NCI-H1417 (cell line): ENCODE data around the gene ATP8B3.

Experiments used
- DNase-seq, 3 experiments: peaks; one replicate each; lab custom pipeline; 2025; lab: John Stamatoyannopoulos, UW

ATP8B3 gene

DNA sequence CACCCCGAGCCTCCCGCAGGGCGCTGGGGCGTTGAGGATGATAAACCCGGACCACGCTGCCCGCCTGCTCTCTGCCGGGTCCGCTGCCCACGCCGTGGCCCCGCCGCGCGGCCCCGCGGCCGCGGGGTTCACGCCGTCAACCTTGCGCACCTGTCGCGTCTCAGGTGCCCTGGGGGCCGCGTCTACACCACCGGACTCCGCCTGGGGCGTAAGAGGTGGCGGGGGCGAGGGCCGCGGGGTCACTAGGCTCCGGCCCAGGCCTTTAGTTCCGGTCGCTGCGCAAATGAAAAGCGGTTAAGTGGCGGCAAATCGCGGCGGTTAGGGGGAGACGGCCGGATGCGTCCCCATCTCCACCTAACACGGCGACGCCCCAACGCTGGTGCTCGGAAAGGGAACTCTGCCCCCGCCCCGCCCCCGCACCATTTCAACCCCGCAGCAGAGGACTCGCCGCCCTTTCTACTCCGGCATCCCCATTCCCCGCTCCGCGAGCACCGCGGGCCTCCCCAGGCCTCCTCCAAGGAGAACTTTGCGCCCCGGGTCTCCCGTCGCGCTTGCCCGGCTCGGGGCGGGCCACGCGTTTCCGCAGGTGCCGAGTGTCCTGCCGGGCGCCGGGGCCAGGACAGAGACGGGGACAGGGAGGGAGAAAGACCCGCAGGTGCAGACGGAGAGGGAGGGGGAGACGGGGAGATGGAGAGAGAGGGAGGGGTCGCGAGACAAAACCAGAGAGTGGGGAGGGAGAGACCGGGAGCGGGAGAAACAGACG lies 54.4 kb downstream of the ATP8B3 start:
- DNase-seq = no peak

DNA sequence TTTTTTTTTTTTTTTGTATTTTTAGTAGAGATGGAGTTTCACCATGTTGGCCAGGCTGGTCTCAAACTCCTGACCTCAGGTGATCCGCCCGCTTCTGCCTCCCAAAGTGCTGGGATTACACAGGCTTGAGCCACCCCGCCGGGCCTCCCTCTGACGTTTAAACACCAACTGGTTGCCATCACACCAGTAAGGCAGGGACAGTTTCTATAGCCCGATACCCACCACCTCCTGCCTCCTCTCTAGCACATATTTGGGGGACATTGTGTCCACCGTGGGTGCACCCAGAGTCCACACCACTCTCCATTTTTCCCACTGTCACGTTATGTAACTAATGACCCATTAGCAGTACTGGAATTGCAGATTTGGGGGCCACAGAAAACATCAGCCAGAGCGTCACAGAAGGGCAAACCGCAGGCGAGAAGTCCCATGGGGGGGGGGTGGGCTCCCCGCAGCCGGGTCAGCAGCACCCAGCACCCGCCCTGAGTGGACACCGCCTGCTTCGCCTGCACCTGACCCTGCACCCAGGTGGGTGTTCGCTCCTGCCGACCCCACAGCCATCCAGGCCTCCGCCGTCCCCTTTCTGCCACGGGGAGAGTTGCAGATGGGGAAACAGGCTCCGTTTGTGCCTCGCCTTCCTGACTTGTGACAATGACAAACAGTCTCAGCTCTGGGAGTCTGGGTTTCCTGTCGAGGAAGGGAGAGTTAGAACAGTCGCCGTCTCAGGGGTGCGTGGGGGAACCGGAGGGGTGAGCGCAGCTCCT lies 55.2 kb downstream of the ATP8B3 start:
- DNase-seq = peak in 1 of 3 experiments; percentile 12

DNA sequence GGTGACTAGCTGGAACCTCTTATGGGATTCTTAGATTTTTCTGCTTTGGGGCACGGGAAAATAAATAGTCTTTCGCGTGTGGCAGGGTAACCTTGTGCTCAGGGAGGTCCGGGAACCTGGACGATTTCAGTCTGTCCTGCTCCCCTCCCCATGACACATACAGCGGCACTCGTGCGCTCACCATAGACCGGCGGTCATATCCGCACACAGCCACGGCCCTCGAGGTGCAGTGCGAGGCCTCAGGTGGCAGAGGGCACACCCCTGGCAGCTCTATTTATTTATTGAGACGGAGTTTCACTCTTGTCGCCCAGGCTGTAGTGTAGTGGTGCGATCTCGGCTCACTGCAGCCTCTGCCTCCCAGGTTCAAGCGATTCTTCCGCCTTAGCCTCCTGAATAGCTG lies 55.8 kb downstream of the ATP8B3 start:
- DNase-seq = no peak

DNA sequence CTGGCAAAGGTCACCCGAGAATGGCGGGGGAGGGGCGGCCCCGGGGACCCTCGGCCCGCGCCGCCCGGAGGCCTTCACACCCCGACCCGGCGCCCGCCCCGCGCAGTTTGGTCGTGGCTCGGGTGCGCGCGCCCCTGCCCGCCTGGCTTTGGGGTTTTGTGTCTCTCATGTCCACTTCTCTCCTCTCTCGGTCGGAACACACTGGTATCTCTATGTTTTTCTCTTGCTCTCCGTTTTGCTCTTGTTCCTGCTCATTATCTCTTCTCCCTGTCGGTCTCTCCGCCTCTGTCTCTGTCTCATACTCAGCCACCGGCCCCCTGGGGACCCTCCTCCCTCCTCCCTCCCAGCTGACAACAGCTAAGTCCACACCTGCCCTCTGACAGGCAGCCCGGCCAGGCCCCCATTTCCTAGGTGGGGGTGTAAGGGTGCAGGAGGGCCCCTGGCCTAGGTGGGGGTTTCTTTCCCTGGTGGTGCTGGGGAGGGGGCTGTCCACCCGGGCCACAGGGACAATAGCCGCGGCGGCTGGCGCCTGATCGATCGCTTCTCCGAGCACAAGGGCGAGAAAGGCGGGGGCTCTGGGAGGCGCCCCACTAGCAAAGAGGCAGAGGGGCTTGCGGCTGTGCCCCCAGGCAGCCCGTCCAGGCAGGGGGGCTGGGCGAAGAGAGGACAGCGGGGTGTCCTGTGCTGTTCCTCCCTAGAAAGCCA lies 56.5 kb downstream of the ATP8B3 start:
- DNase-seq = peak in 1 of 3 experiments; percentile 14

DNA sequence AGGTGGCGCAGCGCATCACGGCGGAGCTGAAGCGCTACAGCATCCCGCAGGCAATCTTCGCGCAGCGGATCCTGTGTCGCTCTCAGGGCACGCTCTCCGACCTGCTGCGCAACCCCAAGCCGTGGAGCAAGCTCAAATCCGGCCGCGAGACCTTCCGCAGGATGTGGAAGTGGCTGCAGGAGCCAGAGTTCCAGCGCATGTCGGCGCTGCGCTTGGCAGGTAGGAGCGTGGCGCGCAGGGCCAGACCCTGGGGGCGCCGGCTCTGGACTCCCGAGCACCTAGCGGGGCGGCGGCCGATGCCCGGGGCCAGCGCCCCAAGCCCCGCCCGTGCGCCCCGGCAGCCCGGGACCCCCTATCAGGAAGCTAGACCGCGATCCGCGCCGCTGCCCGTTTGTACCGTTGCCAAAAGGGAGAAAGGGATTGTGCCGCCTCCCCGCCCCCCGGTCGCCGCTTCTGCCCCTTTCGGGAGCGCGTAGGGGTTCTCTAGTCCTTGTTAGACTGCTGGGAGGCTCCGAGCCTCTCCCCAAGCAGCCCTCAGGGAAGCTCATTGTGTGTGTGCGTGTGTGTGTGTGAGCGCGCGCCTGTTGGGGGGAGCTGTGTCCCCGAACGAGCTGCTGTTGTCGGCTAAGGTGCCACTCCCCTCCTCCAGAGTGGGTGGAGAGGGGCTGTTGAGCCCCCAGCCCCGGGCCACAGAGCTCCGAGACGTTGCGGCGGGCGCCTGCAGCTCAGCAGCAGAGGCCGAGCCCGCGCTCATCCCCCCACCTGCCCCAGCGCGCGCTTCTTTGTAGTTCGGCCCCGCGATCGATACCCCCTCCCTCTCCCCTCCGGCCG lies 57.2 kb downstream of the ATP8B3 start:
- DNase-seq = peak in 1 of 3 experiments; percentile 22

DNA sequence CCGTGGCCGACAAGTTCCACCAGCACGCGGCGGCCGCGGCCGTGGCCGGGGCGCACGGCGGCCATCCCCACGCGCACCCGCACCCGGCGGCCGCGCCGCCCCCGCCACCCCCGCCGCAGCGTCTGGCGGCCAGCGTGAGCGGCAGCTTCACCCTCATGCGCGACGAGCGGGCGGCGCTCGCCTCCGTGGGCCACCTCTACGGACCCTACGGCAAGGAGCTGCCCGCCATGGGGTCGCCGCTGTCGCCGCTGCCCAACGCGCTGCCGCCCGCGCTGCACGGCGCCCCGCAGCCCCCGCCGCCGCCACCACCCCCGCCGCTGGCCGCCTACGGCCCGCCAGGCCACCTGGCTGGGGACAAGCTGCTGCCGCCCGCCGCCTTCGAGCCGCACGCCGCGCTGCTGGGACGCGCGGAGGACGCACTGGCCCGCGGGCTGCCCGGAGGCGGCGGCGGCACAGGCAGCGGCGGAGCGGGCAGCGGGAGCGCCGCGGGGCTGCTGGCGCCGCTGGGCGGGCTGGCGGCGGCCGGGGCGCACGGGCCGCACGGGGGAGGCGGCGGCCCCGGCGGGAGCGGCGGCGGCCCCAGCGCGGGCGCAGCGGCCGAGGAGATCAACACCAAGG lies 57.9 kb downstream of the ATP8B3 start:
- no peak for DNase-seq

DNA sequence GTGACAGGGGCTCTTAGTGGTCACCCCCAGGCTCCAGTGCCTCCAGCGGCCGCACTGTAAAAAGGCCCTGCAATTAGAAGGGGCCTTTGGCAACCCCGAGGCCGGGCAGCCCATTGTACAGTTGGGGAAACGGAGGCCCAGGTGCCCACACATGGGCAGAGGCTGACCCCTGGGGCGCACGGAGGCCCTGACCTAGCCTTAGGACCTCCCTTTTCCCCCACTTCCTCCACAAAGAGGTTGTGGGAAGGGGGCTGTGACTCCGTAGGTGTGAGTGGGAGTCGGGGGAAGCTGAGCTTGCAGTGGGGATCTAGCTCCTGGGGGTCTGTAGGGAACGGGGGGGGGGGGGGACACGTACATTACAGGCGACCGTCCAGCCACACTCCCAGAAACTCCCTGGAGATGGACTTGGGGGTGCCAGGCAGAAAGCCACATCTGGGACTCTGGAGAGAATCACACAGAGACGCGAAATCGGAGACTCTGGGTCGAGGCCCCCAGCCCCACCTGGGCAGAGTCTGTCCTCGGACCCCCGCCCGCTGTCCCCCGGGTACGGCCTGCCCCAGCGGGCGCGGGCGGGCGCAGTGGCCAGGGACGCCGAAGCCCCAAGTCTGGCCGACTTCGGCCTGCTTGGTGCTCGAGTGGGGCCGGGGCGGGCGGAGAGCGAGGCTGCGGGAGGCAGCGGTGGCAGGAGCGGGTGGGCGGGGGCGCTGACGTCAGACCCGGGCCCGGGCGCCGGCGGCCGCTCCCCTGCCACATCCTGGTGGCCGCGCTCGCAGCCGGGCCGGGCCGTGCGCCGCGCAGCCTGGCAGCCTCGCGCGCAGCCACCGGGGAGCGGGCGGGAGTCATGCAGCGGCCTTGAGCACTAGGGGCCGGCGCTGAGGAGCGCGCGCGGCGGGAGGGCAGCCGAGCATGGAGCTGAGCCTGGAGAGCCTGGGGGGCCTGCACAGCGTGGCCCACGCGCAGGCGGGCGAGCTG lies 59.0 kb downstream of the ATP8B3 start, which contains the start of gene ONECUT3:
TSS of gene ONECUT3 (plus strand) at position 750 of the 972 bp plus-strand sequence. CDS start at position 907, 157 bp downstream.
- DNase-seq = peak in 1 of 3 experiments; percentile 14

DNA sequence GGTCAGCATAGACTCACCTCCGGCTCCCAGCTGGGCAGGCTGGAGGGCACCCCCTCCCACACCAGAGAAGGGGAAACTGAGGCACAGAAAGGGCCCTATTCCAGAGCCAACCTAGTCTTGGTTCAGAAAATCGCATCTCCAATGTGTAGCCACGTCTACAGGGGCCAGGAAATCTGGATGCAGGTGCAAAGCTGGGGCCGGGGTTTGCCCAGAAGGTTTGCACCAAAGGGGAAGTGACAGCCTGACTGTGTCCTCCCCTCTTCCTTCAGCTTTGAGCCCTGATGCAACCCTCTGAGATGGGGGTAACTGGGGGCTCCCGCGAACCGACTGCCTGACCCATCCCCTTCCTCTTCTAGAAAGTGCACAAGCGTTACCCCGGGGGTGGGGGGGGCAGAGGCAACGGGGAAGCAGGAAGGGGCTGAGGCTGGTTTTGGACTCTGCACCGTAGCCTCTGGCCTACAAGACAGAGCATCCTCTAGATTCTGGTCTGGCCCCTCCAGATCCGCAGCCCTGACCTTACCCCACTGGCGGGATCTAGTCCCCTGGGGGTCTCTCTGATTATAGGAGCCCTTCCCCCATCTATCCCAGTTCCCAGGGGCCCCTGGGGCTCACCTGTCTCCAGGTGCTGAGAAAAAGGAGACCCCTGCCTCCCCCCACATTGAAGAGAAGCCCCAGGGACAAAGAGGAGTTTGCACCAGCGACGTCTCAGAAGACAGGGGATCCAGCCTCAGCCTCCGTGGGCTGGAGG lies 59.9 kb downstream of the ATP8B3 start:
- no peak for DNase-seq

DNA sequence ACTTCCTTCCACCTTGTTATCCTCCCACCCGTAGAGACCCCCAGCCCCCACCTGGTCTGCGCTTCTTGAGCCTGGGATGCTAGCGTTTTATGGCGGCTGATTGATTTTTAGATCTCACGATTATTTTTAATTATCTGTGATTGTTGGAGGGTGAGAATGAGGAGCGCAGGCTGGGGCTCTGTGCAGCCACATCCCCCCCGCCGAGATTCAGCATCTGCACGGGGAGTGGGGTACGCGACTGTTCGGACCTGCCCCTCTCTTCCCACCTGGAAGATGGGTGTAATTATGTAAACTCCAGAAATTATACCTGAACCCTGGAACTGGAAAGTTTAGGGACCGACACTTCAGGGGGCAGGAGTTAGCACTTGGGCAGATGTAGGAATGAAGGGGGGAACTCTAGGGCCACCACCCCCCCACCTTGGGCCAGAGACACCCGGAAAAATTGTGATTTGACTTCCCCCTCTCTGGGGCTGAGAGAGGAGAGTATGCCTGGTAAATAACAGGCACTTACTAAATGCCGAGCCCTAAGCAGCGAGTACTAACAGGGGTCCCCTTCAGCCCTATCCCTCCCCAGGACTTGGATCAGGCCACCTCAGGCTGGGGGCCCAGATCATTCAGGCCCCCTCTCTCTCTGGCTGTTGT lies 60.6 kb downstream of the ATP8B3 start:
- DNase-seq = no peak

DNA sequence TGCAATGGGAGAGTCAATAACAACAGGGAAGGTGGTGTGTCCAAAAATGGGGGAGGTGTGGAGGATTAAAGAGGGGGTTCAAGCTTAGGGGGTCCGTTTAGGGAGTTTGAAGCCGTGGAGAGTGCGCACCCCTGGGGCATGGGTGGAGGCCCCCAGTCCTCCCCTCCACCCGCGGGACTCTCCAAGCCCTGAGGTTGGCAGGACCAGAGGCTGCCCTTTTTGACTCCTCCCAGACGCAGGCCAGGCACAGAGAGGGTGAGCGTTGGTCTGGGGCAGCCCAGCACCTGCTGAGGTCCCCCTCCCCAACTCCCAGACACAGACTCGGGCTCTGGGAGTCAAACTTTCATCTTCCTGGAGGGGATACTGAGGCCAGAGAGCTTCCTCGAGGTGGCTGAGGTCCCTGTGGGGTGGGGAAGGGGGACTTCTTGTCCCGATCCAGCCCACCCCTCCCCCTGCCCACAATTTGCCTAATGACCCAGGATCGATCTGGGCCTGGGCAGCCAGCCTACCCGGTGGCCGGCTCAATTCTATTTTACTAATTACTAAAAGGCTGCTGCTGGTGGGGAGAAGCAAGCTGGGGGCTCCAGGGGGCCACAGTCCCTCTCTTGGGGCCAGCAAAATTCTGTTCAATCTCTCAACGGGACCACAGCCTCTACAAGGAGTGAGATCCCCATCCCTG lies 61.6 kb downstream of the ATP8B3 start:
- DNase-seq = no peak

DNA sequence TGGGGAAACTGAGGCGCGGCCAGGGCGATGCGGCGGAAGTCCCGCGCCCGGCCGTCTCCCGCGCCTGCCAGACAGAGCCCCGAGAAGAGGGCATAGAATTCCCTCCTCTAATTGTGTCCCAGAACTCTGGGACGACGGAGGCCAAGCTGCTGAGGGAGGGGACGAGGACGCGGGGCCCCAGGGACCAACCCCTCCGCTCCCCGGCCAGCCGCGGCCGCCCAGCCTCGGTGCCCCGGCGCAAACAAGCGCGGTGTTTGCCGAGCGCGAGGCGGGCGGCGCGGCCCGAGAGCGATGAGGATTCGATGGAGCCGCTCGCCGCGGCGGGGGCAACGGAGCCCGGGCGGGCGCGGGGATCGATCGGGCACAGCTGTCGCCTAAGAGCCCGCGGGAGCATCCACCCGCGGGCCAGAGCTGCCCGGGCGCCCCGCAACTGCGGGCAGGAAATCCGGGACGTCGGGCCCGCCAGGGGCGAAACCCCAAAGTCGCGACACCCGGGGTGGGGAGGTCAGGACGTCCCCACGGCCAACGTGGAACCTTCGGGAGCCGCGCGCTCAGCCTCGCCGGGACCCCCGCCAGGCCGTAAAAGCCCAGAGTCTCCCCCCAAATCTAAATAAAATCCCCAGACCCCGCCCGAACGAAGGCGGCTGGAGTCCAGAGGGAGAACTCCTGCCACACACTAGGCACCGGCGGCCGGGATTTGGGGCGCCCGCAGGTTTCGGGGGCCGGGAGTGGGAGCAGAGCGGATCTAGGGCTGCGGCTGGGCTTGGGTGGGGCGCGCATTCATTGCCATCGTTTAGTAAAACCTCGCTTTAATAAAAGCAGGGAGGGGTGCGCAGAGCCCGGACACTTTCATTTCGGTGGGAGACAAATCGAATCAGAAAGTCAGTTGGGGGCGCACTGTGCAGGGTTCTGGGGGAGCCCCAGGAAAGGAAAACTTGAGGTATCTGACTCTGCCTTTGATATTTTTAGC lies 62.4 kb downstream of the ATP8B3 start:
- no peak for DNase-seq

DNA sequence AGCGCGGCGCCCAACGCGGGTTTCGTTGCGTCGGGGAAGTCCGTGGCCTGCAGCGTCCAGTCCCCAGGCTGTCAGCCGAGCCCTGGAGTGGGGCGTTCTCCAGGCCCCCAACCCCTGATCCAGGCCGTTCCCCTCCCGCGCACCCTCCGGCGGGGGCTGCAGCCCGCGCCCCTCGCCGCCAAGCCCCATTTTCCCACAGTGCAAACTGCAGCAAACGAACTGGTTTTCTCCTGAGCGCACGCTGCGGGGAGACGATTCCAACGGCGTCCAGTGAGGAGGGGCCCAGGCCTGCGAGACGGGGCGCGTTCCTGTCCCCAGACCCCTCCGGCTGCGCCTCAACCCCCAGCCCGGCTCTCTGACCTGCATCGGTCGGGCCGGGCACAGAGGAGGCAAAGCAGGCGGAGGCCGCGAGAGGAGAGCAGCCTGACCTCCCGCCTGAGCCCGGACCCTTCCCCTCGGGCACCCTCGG lies 63.2 kb downstream of the ATP8B3 start:
- DNase-seq = no peak

DNA sequence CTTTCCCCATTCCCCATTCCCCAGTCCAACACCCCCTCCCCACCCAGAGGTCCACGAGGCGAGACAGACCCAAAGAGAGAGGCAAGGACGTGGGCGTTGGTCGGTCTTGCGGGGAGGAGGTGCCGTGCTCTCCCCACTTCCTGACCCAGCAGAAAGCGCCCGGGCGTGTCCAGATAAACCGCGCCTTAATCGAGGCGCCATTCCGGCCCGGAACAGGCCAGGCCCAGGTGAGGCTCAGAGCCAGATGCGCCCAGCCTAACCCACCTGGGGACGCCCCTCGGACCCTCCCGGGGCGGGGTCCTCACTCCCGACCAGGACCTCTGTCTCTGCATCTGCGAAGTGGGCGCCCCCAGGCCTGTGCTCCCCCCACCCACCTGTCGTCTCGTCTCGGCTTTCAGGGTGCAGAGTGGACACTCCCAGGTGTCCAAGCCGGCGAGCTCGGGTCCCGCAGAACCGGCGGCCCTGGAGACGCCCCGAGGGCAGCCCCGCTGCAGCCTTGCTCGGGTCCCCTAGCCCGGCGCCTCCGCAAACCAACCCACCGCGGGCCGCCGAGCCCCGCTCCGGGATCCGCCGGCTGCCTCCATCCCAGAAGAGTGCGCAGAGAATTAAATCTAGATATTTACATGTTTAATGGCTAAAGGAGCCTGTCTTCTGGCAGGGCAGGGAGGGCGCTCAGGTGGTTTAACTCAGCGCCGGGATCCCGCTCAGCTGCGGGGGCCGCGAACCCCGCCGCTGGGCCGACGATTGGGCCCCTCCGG lies 63.8 kb downstream of the ATP8B3 start:
- DNase-seq = no peak

DNA sequence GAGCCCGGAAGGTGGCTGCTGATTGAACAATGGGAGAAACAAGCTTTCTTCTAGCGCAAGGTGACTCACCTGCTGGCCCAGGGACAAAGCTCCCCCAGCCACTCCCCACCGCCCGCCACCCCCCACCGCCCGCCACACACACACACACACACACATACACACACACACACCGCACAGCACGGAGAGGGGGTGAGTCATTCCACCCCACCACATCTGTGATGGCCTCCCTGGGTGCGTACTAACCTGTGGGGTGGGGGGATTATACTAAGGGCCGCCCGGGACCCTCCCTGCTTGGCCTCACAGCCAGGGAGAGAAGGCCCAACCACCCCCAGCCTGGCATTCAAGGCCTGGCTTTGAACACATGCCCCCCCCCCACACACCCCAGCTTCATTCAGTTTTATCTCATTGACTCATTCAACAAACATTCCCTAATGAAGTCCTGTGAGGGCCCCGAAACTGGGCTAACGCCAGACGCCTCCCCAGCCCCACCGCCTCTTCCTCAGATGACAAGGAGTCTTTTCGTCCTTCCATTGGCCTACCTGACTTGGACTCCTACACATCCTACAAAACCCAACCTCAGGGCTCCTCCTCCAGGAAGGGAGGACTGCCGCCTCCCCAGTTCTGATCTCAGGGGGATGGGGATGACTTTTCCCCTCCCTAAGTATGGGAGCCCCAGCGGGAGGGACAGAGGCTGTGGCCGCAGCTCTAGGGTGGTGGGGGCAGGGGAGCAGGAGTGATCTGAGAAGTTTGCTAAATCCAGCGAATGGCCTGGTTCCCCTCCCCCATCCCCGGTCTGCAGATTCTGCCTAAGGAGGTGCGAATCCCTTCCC lies 64.6 kb downstream of the ATP8B3 start:
- no peak for DNase-seq
